GM21423 (cell line): Measurements from ENCODE around the gene RANBP10.
"Not testable (repeated sequence)": the region's sequence is repeated elsewhere in the genome, so short reads cannot be mapped to it uniquely, and the experiment has no call there.

ENCODE experiments used
- ATAC-seq: cut with Tn5 transposase; IDR thresholded peaks from one replicate; pipeline ENCODE4 v1.9.1; 2021; ENCODE audit warnings: mild to moderate bottlenecking, moderate library complexity; ENCODE audit not compliant: unreplicated experiment

RANBP10 gene

GRCh38 chr16:67719048-67719777 is 87.1 kb downstream of the RANBP10 start, which contains the start of gene GFOD2:
Gene GFOD2 (minus strand): TSS chr16:67719316. CDS start chr16:67685715, 33,601 bp downstream.
- ATAC-seq = peak; percentile 79

GRCh38 chr16:67718668-67719047 is 87.7 kb downstream of the RANBP10 start:
- peak; percentile 22 for ATAC-seq

GRCh38 chr16:67716097-67716496 is 90.3 kb downstream of the RANBP10 start:
- ATAC-seq = no peak

GRCh38 chr16:67714522-67714921 is 91.8 kb downstream of the RANBP10 start:
- no peak for ATAC-seq

GRCh38 chr16:67713647-67714273 is 92.6 kb downstream of the RANBP10 start:
- ATAC-seq = no peak

- no peak for ATAC-seq
These were observed 95.8 kb downstream of the RANBP10 start for GRCh38 chr16:67710607-67711006.

- no peak for ATAC-seq
These were observed 97.3 kb downstream of the RANBP10 start for GRCh38 chr16:67709050-67709449.

GRCh38 chr16:67708368-67708771 is 98.0 kb downstream of the RANBP10 start:
- ATAC-seq = no peak

- ATAC-seq = no peak
These were observed 98.6 kb downstream of the RANBP10 start for GRCh38 chr16:67707790-67708189.

- ATAC-seq = no peak
These were observed 99.2 kb downstream of the RANBP10 start for GRCh38 chr16:67707210-67707609.

GRCh38 chr16:67704110-67704509 is 102.2 kb downstream of the RANBP10 start:
- ATAC-seq = no peak

- no peak for ATAC-seq
These were observed 102.7 kb downstream of the RANBP10 start for GRCh38 chr16:67703626-67704025.

- no peak for ATAC-seq
These were observed 104.2 kb downstream of the RANBP10 start for GRCh38 chr16:67702130-67702529.

GRCh38 chr16:67701420-67701819 is 104.9 kb downstream of the RANBP10 start:
- no peak for ATAC-seq

GRCh38 chr16:67699265-67699664 is 107.1 kb downstream of the RANBP10 start:
- no peak for ATAC-seq

GRCh38 chr16:67697422-67698185 is 108.8 kb downstream of the RANBP10 start:
- ATAC-seq = no peak

GRCh38 chr16:67694611-67695010 is 111.7 kb downstream of the RANBP10 start:
- ATAC-seq = no peak

- ATAC-seq = not testable (repeated sequence)
These were observed 112.7 kb downstream of the RANBP10 start for GRCh38 chr16:67693517-67694285.

GRCh38 chr16:67685388-67686112 is 120.8 kb downstream of the RANBP10 start:
- ATAC-seq = peak; percentile 37

GRCh38 chr16:67683767-67684166 is 122.6 kb downstream of the RANBP10 start:
- ATAC-seq = no peak
